H1 (cell line): ENCODE measurements around the gene LRBA.

ENCODE experiments used
- EP300 ChIP-seq, 2 experiments: IDR thresholded peaks; 1 replicate in 1 of 2; 2 replicates in 1 of 2; pipeline ENCODE4 v1.6.1; 2011 to 2012; ENCODE audit warnings: low read depth in 2 of 2, low read length in 2 of 2, mild to moderate bottlenecking in 2 of 2, borderline replicate concordance in 1 of 2, inconsistent platforms in 1 of 2, moderate library complexity in 1 of 2
- EZH2 ChIP-seq: fragments of 200-600 bp; sonication (generic); IDR thresholded peaks from 2 replicates; pipeline ENCODE4 v1.7.1; 2012; ENCODE audit warnings: low read depth, mild to moderate bottlenecking, moderate library complexity, low read length, inconsistent platforms; ENCODE audit not compliant: severe bottlenecking
- GABPA ChIP-seq: IDR thresholded peaks from 2 replicates; pipeline ENCODE4 v1.6.1; 2011; ENCODE audit warnings: mild to moderate bottlenecking, low read length, moderate library complexity, borderline replicate concordance; ENCODE audit not compliant: insufficient read depth
- JUN ChIP-seq: IDR thresholded peaks from 2 replicates; pipeline ENCODE4 v1.6.1; 2011; ENCODE audit warnings: low read depth, mild to moderate bottlenecking, improper control_type of control experiment, low read length
- NRF1 ChIP-seq: IDR thresholded peaks from 2 replicates; pipeline ENCODE4 v1.6.1; 2011; ENCODE audit warnings: mild to moderate bottlenecking, low read depth, low read length, improper control_type of control experiment
- POLR2A ChIP-seq, 2 experiments: IDR thresholded peaks; 1 replicate in 1 of 2; 2 replicates in 1 of 2; pipeline ENCODE4 v1.6.1; 2011; ENCODE audit warnings: low read depth in 2 of 2, low read length in 2 of 2, mild to moderate bottlenecking in 2 of 2; ENCODE audit errors: control extremely low read depth in 1 of 2
- POLR2AphosphoS5 ChIP-seq: IDR thresholded peaks from 2 replicates; pipeline ENCODE4 v1.6.1; 2011; ENCODE audit warnings: low read depth, low read length
- SIX5 ChIP-seq: IDR thresholded peaks from 2 replicates; pipeline ENCODE4 v1.6.1; 2011; ENCODE audit warnings: mild to moderate bottlenecking, low read depth, low read length
- SP1 ChIP-seq: IDR thresholded peaks from 2 replicates; pipeline ENCODE4 v1.6.1; 2011; ENCODE audit warnings: low read depth, low read length
- TCF12 ChIP-seq: IDR thresholded peaks from 2 replicates; pipeline ENCODE4 v1.6.1; 2011; ENCODE audit warnings: low read depth, mild to moderate bottlenecking, low read length
- TEAD4 ChIP-seq: IDR thresholded peaks from 2 replicates; pipeline ENCODE4 v1.6.1; 2012; ENCODE audit warnings: low read depth, low read length, inconsistent platforms, mixed read lengths
- ZNF274 ChIP-seq: IDR thresholded peaks from 2 replicates; pipeline ENCODE4 v1.7.0; 2012; ENCODE audit warnings: low read length, borderline replicate concordance; ENCODE audit errors: extremely low read depth
- TF ChIP-seq, protein P1 (sequence below), 3 experiments: IDR thresholded peaks; 1 replicate in 2 of 3; 2 replicates in 1 of 3; pipeline versions ENCODE4 v1.5.1 to v1.6.1; 2011; ENCODE audit warnings: low read length in 3 of 3, mild to moderate bottlenecking in 3 of 3, inconsistent platforms in 2 of 3, low read depth in 1 of 3, moderate library complexity in 1 of 3; ENCODE audit not compliant: insufficient read depth in 1 of 3; ENCODE audit errors: control extremely low read depth in 1 of 3
- TF ChIP-seq, protein P2 (sequence below): IDR thresholded peaks from 2 replicates; pipeline ENCODE4 v1.6.1; 2011; ENCODE audit warnings: low read length, improper control_type of control experiment

DNA sequence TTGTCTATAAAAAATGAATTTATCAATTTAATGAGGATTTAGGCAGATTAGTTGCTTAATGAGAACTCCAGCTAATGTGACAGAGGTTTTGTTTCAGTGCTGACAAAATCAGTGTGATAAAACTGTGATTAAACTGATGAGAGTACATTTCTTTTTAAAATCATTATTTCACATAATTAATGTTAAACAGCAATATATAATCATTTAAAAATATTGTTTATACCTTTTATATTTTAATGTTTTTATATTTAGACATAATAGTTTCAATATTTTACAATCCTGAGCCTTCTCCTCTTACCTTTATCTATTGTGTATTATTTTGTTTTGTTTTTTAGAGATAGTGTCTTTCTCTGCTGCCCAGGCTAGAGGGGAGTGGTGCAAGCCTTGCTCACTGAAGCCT lies 480.3 kb downstream of the LRBA start:
- TF ChIP-seq, protein P1, sequence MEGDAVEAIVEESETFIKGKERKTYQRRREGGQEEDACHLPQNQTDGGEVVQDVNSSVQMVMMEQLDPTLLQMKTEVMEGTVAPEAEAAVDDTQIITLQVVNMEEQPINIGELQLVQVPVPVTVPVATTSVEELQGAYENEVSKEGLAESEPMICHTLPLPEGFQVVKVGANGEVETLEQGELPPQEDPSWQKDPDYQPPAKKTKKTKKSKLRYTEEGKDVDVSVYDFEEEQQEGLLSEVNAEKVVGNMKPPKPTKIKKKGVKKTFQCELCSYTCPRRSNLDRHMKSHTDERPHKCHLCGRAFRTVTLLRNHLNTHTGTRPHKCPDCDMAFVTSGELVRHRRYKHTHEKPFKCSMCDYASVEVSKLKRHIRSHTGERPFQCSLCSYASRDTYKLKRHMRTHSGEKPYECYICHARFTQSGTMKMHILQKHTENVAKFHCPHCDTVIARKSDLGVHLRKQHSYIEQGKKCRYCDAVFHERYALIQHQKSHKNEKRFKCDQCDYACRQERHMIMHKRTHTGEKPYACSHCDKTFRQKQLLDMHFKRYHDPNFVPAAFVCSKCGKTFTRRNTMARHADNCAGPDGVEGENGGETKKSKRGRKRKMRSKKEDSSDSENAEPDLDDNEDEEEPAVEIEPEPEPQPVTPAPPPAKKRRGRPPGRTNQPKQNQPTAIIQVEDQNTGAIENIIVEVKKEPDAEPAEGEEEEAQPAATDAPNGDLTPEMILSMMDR (IDR thresholded peaks at IDR 0.05; ENCODE audit: control extremely low read depth in 1 of 3, insufficient read depth in 1 of 3, low read depth in 1 of 3, low read length in 3 of 3): no peak
- TF ChIP-seq POLR2AphosphoS5 (no peak), POLR2A (IDR thresholded peaks at IDR 0.05; ENCODE audit: control extremely low read depth in 1 of 2, low read depth in 2 of 2, low read length in 2 of 2) (no peak), EZH2 (no peak), TCF12 (no peak), JUN (no peak), TEAD4 (no peak), ZNF274 (no peak), EP300 (IDR thresholded peaks at IDR 0.05; ENCODE audit: borderline replicate concordance in 1 of 2, low read depth in 2 of 2, low read length in 2 of 2) (no peak), SP1 (no peak), NRF1 (no peak), GABPA (no peak), SIX5 (no peak)
- TF ChIP-seq, protein P2, sequence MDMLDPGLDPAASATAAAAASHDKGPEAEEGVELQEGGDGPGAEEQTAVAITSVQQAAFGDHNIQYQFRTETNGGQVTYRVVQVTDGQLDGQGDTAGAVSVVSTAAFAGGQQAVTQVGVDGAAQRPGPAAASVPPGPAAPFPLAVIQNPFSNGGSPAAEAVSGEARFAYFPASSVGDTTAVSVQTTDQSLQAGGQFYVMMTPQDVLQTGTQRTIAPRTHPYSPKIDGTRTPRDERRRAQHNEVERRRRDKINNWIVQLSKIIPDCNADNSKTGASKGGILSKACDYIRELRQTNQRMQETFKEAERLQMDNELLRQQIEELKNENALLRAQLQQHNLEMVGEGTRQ: no peak
